NCI-H2171 treated with DMSO at 0.1 percent for 48 hours (cell line): ENCODE measurements around the gene NEDD9.

Experiments
- DNase-seq: peaks from one replicate; lab custom pipeline; 2025; lab: John Stamatoyannopoulos, UW

The NEDD9 gene

DNA sequence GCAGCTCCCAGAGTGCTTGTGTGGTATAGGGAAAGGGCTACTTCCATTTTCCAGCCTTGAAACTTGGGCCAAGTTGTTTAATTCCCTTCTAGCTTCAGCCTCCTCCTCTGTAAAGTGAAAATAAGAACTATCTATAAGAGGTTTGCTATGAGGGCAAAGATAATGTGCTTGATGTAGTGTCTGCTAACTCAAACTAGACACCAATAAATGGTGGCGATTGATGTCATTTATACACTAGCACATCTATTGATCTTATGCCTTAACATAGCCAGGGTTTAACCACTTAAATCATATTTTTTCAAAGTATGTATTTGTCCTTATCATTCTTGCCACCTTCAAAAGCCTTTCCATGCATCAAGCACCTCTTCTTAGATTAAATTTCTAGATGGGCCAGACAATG is 55.2 kb downstream of the NEDD9 start:
- no peak for DNase-seq

GRCh38 chr6:11174242-11174611 is 58.2 kb downstream of the NEDD9 start:
- no peak for DNase-seq

DNA sequence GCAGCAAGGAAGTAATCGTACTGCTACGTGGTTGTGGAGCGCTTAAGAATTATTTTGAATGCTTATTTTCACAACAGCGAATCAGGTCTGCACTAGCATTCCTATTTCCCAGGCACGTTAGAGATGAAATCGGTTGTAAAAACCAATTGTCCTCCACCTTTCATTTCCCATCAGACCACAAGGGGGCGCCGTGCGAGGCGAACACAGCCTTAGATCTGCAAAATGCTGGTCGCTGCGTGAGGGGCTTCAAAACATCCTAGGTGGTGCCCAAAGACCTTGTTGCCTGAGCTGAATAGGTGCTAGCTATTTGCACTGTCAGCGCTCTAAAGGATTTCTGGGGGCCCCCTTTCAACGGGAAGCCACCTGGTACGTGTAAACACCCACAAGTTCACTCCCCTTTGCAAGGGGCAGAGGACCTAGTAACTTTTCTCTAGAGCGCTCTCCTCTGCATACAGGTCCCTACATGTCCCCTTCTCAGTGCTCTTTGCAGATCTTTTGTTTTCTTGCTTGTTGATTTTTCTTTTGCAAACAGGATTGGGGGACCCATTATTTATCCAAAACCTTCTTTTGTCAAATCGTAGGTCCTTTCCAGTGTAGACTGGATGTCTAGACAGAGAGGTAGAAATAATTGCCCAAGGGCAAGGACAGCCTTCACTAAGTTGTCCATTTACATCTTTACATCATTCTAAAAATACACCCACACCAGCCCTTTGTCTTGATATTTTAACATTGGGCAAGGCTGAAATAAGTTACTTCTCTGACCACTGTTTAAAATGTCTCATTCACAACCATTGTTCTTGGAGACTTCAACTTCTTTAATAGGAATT is 59.8 kb downstream of the NEDD9 start:
- DNase-seq = peak; percentile 29

GRCh38 chr6:11171952-11172351 is 60.5 kb downstream of the NEDD9 start:
- no peak for DNase-seq

- DNase-seq = no peak
Measured at GRCh38 chr6:11168091-11168635, 64.3 kb downstream of the NEDD9 start.

DNA sequence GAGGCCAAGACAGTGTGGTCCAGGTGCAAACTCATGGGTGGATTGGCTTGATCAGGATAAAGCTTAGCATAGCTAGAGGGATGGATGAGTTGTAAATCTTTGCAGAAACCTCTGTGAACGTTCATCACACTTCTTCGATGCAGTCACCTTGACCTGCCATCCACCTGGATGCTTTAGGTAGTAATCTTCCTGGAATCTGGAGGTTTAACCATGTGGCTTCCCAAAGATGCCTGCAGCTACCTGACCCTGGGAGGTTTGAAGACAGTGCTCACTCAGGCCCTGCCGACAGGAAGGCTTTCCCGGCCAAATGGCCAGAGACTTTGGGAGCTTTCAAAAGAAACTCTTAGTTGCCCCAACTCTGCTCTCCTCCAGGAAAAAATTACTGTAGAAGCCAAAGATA is 65.5 kb downstream of the NEDD9 start:
- no peak for DNase-seq

- no peak for DNase-seq
Measured at GRCh38 chr6:11164717-11165646, 67.5 kb downstream of the NEDD9 start.

- DNase-seq = no peak
Measured at GRCh38 chr6:11163932-11164331, 68.5 kb downstream of the NEDD9 start.

DNA sequence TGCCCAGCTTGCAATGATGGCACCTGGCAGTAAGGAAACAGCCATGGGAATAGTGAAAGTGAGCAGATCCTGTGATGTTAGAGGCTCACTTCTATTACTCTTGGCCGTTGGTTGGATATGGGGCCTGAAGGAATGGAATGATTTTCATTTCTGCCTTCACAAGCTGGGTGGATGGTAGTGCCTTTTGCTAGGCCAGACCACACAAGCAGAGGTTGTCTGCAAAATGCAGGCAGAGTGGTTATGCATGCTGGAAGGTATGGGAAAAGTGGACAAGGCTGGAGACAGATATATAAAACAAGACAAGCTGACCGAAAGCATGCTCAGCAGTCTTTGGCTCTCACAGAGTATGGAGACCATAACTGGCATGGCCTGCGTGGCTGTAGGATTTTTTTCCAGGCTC is 70.2 kb downstream of the NEDD9 start:
- DNase-seq = no peak

DNA sequence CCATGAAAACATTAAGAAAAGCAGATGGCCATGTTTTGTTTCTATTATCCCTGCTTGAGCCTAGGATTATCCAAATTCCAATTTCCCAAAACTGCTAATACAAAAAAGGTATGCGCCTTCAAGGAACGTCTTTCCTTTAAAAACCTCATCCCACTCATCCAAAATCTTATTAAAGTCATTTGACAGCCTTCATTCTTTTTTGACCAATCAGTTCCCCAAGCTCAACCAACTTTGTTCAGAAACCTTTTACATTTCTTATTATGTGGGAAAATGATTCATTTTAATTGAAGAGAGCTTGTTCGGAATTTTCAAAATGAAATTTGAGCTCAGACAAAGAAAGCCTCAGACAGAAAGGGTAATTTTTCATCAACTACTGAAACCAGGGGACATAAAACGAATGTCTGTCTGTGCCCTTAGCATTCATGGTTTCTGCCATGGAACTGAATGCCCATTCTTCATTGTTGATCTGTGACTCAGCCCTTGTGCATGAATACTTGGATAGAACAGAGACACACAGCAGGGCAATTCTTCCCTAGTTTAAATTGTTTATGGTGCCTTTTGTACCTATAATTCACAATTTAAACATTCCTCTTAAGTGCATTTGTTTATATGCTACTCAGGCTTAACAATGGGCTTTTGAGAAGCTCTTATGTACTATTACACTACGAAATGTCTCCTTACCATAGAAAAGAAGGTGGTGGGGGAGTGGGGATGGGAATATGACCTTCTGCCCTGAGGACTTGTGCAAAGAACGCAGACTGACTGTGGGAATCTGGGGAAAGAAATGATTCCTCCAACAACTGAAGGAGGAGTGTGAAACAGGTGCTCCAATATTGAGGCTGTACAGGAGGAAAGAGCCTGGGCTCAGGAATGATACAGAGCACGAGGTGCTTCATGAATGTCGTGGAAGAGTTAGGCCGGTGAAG is 71.2 kb downstream of the NEDD9 start:
- DNase-seq = no peak

- DNase-seq = no peak
Measured at GRCh38 chr6:11160199-11160598, 72.3 kb downstream of the NEDD9 start.

GRCh38 chr6:11155589-11155988 is 76.9 kb downstream of the NEDD9 start:
- DNase-seq = no peak

- DNase-seq = no peak
Measured at GRCh38 chr6:11153447-11153846, 79.0 kb downstream of the NEDD9 start.

- no peak for DNase-seq
Measured at GRCh38 chr6:11152581-11152980, 79.9 kb downstream of the NEDD9 start.

- no peak for DNase-seq
Measured at GRCh38 chr6:11151488-11151887, 81.0 kb downstream of the NEDD9 start.

- DNase-seq = peak; percentile 61
Measured at GRCh38 chr6:11149551-11149950, 82.9 kb downstream of the NEDD9 start.

DNA sequence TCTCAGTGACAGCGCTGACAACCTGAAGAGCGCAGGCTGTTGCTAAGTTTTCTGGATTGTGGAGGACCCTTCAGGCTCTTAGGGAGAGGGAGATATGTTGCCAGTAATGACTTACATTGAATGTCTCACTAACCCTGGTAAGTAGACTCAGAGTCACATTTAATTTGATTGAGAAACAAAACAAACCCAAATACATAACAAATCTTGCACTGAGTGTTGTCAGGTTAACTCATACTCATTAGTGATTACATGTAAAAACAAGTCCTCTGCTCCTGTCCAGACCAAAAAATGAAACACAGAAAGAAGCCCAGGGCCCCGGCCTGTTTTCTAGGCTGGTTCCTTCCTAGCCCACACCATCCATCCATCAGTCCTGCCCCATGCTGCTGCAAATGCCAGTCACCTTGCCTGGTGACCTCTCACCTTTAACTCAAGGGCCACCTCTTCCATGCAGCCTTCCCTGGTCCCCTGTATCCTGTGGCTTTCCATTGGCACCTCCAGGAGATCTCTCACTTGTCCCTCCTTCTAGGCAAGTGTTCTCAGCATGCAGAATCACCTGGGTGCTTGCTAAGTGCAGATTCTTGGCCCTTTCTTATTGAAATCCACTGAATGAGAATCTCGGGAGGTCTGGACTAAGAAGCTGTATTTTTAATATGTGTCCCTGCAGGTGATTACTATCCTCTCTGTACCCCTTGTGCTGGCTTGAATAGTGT is 86.2 kb downstream of the NEDD9 start:
- no peak for DNase-seq

- DNase-seq = peak; percentile 46
Measured at GRCh38 chr6:11144393-11144851, 88.0 kb downstream of the NEDD9 start.

GRCh38 chr6:11143394-11144371 is 88.8 kb downstream of the NEDD9 start:
- no peak for DNase-seq
